Kidney (tissue), 14 donors: ENCODE results near the gene ANGPTL8. TPM values are rescaled to one million over a fixed set of nuclear protein-coding genes. Genes with fewer than 3 reads are reported as not detected.

Source experiments
- DNase-seq, 5 donors: peaks; one replicate each; pipeline ENCODE4 v3.0.0-alpha.2; 2013 to 2020
- FAIRE-seq: peaks from 2 replicates; lab custom pipeline; 2012; peaks lifted over from hg19 to GRCh38; lab: Jason Lieb, UNC
- H3K27ac ChIP-seq, 2 donors: one replicate each; pipeline ENCODE4 v1.7.0; 2013; ENCODE audit warnings: low read depth in 2 of 2, low read length in 2 of 2, inconsistent platforms in 1 of 2
- H3K27me3 ChIP-seq: one replicate; pipeline ENCODE4 v1.7.1; 2013; ENCODE audit warnings: low read length, inconsistent platforms; ENCODE audit not compliant: control insufficient read depth, insufficient read depth
- H3K36me3 ChIP-seq, 3 donors: one replicate each; pipeline versions ENCODE4 v1.7.0 to v1.7.1; 2013; ENCODE audit warnings: low read length in 3 of 3, control low read depth in 1 of 3, inconsistent platforms in 1 of 3; ENCODE audit not compliant: insufficient read depth in 3 of 3, control insufficient read depth in 2 of 3
- H3K4me1 ChIP-seq, 3 donors: one replicate each; pipeline versions ENCODE4 v1.7.0 to v1.7.1; 2013; ENCODE audit warnings: low read length in 3 of 3, inconsistent platforms in 1 of 3, low read depth in 1 of 3; ENCODE audit not compliant: control insufficient read depth in 2 of 3, insufficient read depth in 2 of 3
- H3K4me3 ChIP-seq, 3 donors: one replicate each; pipeline versions ENCODE4 v1.7.0 to v1.8.1; 2013; ENCODE audit warnings: low read length in 3 of 3, control low read depth in 1 of 3, inconsistent platforms in 1 of 3
- H3K9ac ChIP-seq, 3 donors: one replicate each; pipeline versions ENCODE4 v1.7.0 to v1.7.1; 2013; ENCODE audit warnings: low read length in 3 of 3, control low read depth in 1 of 3, inconsistent platforms in 1 of 3
- H3K9me3 ChIP-seq, 3 donors: one replicate each; pipeline versions ENCODE4 v1.7.0 to v1.7.1; 2013; ENCODE audit warnings: low read length in 3 of 3, control low read depth in 1 of 3, inconsistent platforms in 1 of 3; ENCODE audit not compliant: control insufficient read depth in 2 of 3, insufficient read depth in 1 of 3
- CTCF ChIP-seq: IDR thresholded peaks from 3 replicates; pipeline ENCODE4 v1.5.1; 2012; ENCODE audit warnings: mild to moderate bottlenecking, moderate library complexity, borderline replicate concordance; ENCODE audit not compliant: insufficient read depth; ENCODE audit errors: extremely low read depth
- intact Hi-C: fragments of 100-400 bp; cut with DNase I; formaldehyde crosslinking; loops from one replicate; pipeline ENCODE4 v1.11.1; 2022
- polyA plus RNA-seq: library from polyadenylated mRNA; stranded (reverse); fragments of 350-450 nt; fragmentation: Illumina TruSeq; extraction: RNeasy Lipid Tissue Mini Kit (QIAGEN cat#74804); gene quantifications from one replicate; pipeline ENCODE4 v1.2.3, GENCODE V29; 2014; ENCODE audit warnings: low read depth, low replicate concordance; ENCODE audit not compliant: insufficient read depth
- total RNA-seq: library from RNA; stranded (reverse); fragmentation: NEBNext Ultra II Directional; extraction: Animal tissue kit (Norgen Biotek cat#: 25700); gene quantifications from one replicate; pipeline ENCODE4 v1.2.1, GENCODE V29; 2021
- donor health status: control.
- donor health status: control.
- donor health status: control.
- donor health status: control.
- donor health status: control.
- donor health status: DM: yes; HTN: yes; CAD: no.
- donor health status: Normal renal cell carcinoma (clear cell type).

ANGPTL8 gene
- total and polyA plus RNA-seq, 2 donors from 2014 or later: 1.3 to 1.9 TPM

- TF ChIP-seq CTCF: no peak
- FAIRE-seq: no peak
These were observed 28.1 kb downstream of the ANGPTL8 start for GRCh38 chr19:11267316-11268085.

GRCh38 chr19:11268783-11269267 is 29.4 kb downstream of the ANGPTL8 start:
- no peak for TF ChIP-seq CTCF
- Histone ChIP-seq H3K9me3 (no peaks in the 10 kb centered on the region), H3K27me3 (no peaks in the 10 kb centered on the region), H3K36me3 (no peaks in the 10 kb centered on the region), H3K4me1 (peaks cover 0 to 12% (median 2%) of the 10 kb centered on the region in 3 donors), H3K9ac (no peak overlapping the region), H3K27ac (peak overlapping the region; percentile 29 to 63), H3K4me3 (no peak overlapping the region)
- FAIRE-seq (no peak), DNase-seq (peak; percentile 72 to 94 (median 79))
- intact Hi-C loops: no loop called here

More at GRCh38 chr19:11267316-11268085, 28.1 kb downstream of the ANGPTL8 start:
- Histone ChIP-seq H3K27ac (no peak overlapping the region), H3K27me3 (no peaks in the 10 kb centered on the region), H3K9ac (no peak overlapping the region), H3K4me3 (no peak overlapping the region), H3K9me3 (no peaks in the 10 kb centered on the region), H3K4me1 (peaks cover 0 to 12% (median 2%) of the 10 kb centered on the region in 3 donors), H3K36me3 (no peaks in the 10 kb centered on the region)
- DNase-seq: no peak
- intact Hi-C loops: no loop called here

- H3K27me3 ChIP-seq: no peaks in the 10 kb centered on the region
- FAIRE-seq: no peak
- no peak for TF ChIP-seq CTCF
- intact Hi-C loops: no loop called here
- no peaks in the 10 kb centered on the region for H3K9me3 ChIP-seq
- peak in 2 of 5 donors; percentile 72 to 77 for DNase-seq
- H3K36me3 ChIP-seq: no peaks in the 10 kb centered on the region
- H3K4me1 ChIP-seq: peaks cover 0 to 9% (median 2%) of the 10 kb centered on the region in 3 donors
- no peak overlapping the region for H3K9ac ChIP-seq
- peak overlapping the region in 1 of 2 donors; percentile 84 for H3K27ac ChIP-seq
- no peak overlapping the region for H3K4me3 ChIP-seq
These were observed 30.0 kb downstream of the ANGPTL8 start for GRCh38 chr19:11269408-11269807.
